PC-9 (cell line): ENCODE data around the gene TBC1D22B. TPM values are rescaled to one million over a fixed set of nuclear protein-coding genes. Genes with fewer than 3 reads are reported as not detected.
A peak's percentile ranks its signal among the peaks of the same experiment; 100 is the strongest.

Experiments
- BruUV-seq: library from RNA; stranded (reverse); fragments of 400-500 nt; replicated peaks from 2 replicates; lab custom pipeline; 2021; lab: Mats Ljungman, UMichigan
- CTCF ChIA-PET: fragments of 300-600 bp; sonication (Branson Sonifier 250); formaldehyde crosslinking; loops from one replicate; lab custom pipeline; 2022; ENCODE audit warnings: antibody characterized with exemption; lab: Charles Lee
- POLR2A ChIA-PET: fragments of 300-600 bp; sonication (Branson Sonifier 250); formaldehyde crosslinking; loops from one replicate; lab custom pipeline; 2022; ENCODE audit warnings: antibody characterized with exemption; ENCODE audit not compliant: unreplicated experiment; lab: Charles Lee
- DNase-seq, 2 experiments: peaks; one replicate each; pipeline versions ENCODE4 v3.0.0 to v3.0.0-alpha.2; 2015 to 2022; ENCODE audit warnings: mixed read lengths in 1 of 2
- H2AFZ ChIP-seq: fragments of 200-600 bp; sonication (generic); 2 replicates; pipeline ENCODE4 v1.8.1; 2017; ENCODE audit warnings: antibody characterized with exemption
- H3F3A ChIP-seq: fragments of 200-600 bp; sonication (generic); 2 replicates; pipeline ENCODE4 v1.8.1; 2017; ENCODE audit warnings: antibody characterized with exemption, mild to moderate bottlenecking, low read depth; ENCODE audit not compliant: insufficient read depth
- H3K27ac ChIP-seq: fragments of 200-600 bp; sonication (generic); 2 replicates; pipeline ENCODE4 v1.6.1; 2016; ENCODE audit warnings: mixed run types
- H3K27me3 ChIP-seq: fragments of 200-600 bp; sonication (generic); 2 replicates; pipeline ENCODE4 v1.6.1; 2016; ENCODE audit warnings: low read depth, mixed run types; ENCODE audit not compliant: insufficient read depth
- H3K36me3 ChIP-seq: fragments of 200-600 bp; sonication (generic); 2 replicates; pipeline ENCODE4 v1.6.1; 2016; ENCODE audit warnings: low read depth, mixed run types
- H3K4me1 ChIP-seq: fragments of 200-600 bp; sonication (generic); replicated peaks from 2 replicates; pipeline ENCODE4 v1.6.1; 2016; ENCODE audit warnings: mixed run types; ENCODE audit not compliant: insufficient read depth
- H3K4me2 ChIP-seq: fragments of 200-600 bp; sonication (generic); 2 replicates; pipeline ENCODE4 v1.6.1; 2017; ENCODE audit warnings: mixed run types
- H3K4me3 ChIP-seq: fragments of 200-600 bp; sonication (generic); 2 replicates; pipeline ENCODE4 v1.6.1; 2016; ENCODE audit warnings: mixed run types
- H3K79me2 ChIP-seq: fragments of 200-600 bp; sonication (generic); 2 replicates; pipeline ENCODE4 v1.6.1; 2017; ENCODE audit warnings: low read depth, mixed run types
- H3K9me2 ChIP-seq: fragments of 200-600 bp; sonication (generic); 2 replicates; pipeline ENCODE4 v1.8.1; 2017; ENCODE audit warnings: mild to moderate bottlenecking; ENCODE audit not compliant: insufficient read depth
- H3K9me3 ChIP-seq: fragments of 200-600 bp; sonication (generic); 2 replicates; pipeline ENCODE4 v1.8.1; 2016; ENCODE audit warnings: low read depth; ENCODE audit not compliant: insufficient read depth
- H4K20me1 ChIP-seq: fragments of 200-600 bp; sonication (generic); 2 replicates; pipeline ENCODE4 v1.8.1; 2017; ENCODE audit not compliant: insufficient read depth
- EZH2 ChIP-seq: fragments of 200-600 bp; sonication (generic); IDR thresholded peaks from 2 replicates; pipeline ENCODE4 v1.8.0; 2017; ENCODE audit warnings: antibody characterized with exemption, low read depth
- intact Hi-C: fragments of 100-400 bp; cut with micrococcal nuclease; formaldehyde crosslinking; loops from one replicate; pipeline ENCODE4 v1.10.0; 2022; ENCODE audit not compliant: unreplicated experiment
- total RNA-seq: library from RNA; stranded (reverse); gene quantifications from 2 replicates; pipeline ENCODE4 v1.2.3, GENCODE V29; 2021
- TF ChIP-seq, protein P1 (sequence below): fragments of 200-600 bp; sonication (generic); conservative IDR thresholded peaks from 2 replicates; pipeline ENCODE4 v1.6.1; 2017; ENCODE audit warnings: mixed run types, antibody characterized with exemption, mild to moderate bottlenecking, moderate library complexity

TBC1D22B gene
- total RNA-seq, 1 experiment from 2014 or later: 14.6 TPM

DNA sequence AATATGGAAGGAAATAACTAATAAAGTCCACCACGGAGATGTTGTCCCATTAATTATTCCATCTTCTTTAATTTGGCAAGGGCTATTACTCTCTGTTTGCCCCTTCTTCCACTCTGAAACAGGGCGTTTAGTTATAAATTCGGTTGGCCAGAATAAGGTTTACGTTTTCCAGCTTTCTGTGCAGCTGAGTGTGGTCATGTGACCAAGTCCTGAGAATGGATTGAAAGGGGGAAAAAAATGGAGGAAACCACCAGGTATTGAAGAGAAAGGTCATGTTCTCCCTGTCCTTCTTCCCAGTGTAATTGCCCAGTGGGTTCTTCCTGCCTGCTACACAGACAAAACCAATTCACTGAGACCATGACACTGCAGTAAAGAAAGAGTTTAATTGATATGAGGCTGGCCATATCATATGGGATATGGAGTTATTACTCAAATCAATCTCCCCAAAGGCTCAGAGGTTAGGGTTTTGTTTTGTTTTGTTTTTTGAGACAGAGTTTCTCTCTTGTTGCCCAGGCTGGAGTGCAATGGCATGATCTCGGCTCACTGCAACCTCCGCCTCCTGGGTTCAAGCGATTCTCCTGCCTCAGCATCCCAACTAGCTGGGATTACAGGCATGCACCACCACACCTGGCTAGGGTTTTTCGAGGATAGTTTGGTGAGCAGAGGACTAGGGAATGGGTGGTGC is 14.3 kb upstream of the TBC1D22B start:
- Histone ChIP-seq H3K36me3 (no peaks in the 10 kb centered on the region), H3K9me3 (no peaks in the 10 kb centered on the region; the same call in 1 of the 2 replicates), H3F3A (peaks cover 42% of the 10 kb centered on the region), H2AFZ (peak overlapping the region; percentile 80), H3K4me2 (peak overlapping the region; percentile 76), H4K20me1 (no peaks in the 10 kb centered on the region), H3K9me2 (no peaks in the 10 kb centered on the region), H3K27ac (peak overlapping the region; percentile 87), H3K4me3 (peak overlapping the region; percentile 45; the same call in 1 of the 2 replicates), H3K27me3 (no peaks in the 10 kb centered on the region), H3K79me2 (no peaks in the 10 kb centered on the region), H3K4me1 (peaks cover 46% of the 10 kb centered on the region)
- DNase-seq: no peak
- TF ChIP-seq, protein P1, sequence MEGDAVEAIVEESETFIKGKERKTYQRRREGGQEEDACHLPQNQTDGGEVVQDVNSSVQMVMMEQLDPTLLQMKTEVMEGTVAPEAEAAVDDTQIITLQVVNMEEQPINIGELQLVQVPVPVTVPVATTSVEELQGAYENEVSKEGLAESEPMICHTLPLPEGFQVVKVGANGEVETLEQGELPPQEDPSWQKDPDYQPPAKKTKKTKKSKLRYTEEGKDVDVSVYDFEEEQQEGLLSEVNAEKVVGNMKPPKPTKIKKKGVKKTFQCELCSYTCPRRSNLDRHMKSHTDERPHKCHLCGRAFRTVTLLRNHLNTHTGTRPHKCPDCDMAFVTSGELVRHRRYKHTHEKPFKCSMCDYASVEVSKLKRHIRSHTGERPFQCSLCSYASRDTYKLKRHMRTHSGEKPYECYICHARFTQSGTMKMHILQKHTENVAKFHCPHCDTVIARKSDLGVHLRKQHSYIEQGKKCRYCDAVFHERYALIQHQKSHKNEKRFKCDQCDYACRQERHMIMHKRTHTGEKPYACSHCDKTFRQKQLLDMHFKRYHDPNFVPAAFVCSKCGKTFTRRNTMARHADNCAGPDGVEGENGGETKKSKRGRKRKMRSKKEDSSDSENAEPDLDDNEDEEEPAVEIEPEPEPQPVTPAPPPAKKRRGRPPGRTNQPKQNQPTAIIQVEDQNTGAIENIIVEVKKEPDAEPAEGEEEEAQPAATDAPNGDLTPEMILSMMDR: no peak
- TF ChIP-seq EZH2: no peak
- no TSS peak for BruUV-seq
- CTCF ChIA-PET: interaction anchor here (0.6 to 1.1 kb wide), 2 partner anchors 14 to 15 kb away, joined by 4 read pairs; partner anchors contain the start of gene TBC1D22B
- POLR2A ChIA-PET: interaction anchor here (0.5 to 0.7 kb wide), 3 partner anchors 14 to 54 kb away, joined by 3 to 6 read pairs (median 5); no protein-coding TSS in a partner anchor
- intact Hi-C loops: no loop called here

- Histone ChIP-seq H3K4me1 (peaks cover 46% of the 10 kb centered on the region), H3K27ac (peak overlapping the region; percentile 87), H3F3A (peaks cover 42% of the 10 kb centered on the region), H3K4me2 (peak overlapping the region; percentile 76), H2AFZ (peak overlapping the region; percentile 80; the same call in 1 of the 2 replicates), H3K9me3 (no peaks in the 10 kb centered on the region; the same call in 1 of the 2 replicates), H3K4me3 (no peak overlapping the region), H3K79me2 (no peaks in the 10 kb centered on the region), H3K9me2 (no peaks in the 10 kb centered on the region), H4K20me1 (no peaks in the 10 kb centered on the region), H3K27me3 (no peaks in the 10 kb centered on the region), H3K36me3 (no peaks in the 10 kb centered on the region)
- ChIA-PET POLR2A (interaction anchor here (0.7 kb wide), 1 partner anchor 15 kb away, joined by 5 read pairs; no protein-coding TSS in a partner anchor), CTCF (no interaction called here)
- no peak for DNase-seq
- intact Hi-C loops: no loop called here
- BruUV-seq: no TSS peak
- no peak for TF ChIP-seq EZH2
- TF ChIP-seq, protein P1: no peak
Measured at GRCh38 chr6:37243816-37244370, 13.7 kb upstream of the TBC1D22B start.

GRCh38 chr6:37244430-37245310 is 12.9 kb upstream of the TBC1D22B start:
- ChIA-PET POLR2A (interaction anchor here (0.6 to 0.7 kb wide), 2 partner anchors 16 to 260 kb away, joined by 3 to 5 read pairs; no protein-coding TSS in a partner anchor), CTCF (no interaction called here)
- Histone ChIP-seq H3K27ac (no peak overlapping the region), H2AFZ (no peak overlapping the region), H3K9me2 (no peaks in the 10 kb centered on the region), H3K27me3 (no peaks in the 10 kb centered on the region), H3K79me2 (no peaks in the 10 kb centered on the region), H3K4me1 (peaks cover 40% of the 10 kb centered on the region), H3K36me3 (no peaks in the 10 kb centered on the region), H4K20me1 (no peaks in the 10 kb centered on the region), H3K4me2 (no peak overlapping the region), H3F3A (peaks cover 40% of the 10 kb centered on the region), H3K9me3 (no peaks in the 10 kb centered on the region; the same call in 1 of the 2 replicates), H3K4me3 (no peak overlapping the region)
- no peak for DNase-seq
- intact Hi-C loops: no loop called here
- TF ChIP-seq EZH2: no peak
- TF ChIP-seq, protein P1: no peak
- no TSS peak for BruUV-seq
